ENCODE measurements around the gene RNF123.

RNF123 gene

DNA sequence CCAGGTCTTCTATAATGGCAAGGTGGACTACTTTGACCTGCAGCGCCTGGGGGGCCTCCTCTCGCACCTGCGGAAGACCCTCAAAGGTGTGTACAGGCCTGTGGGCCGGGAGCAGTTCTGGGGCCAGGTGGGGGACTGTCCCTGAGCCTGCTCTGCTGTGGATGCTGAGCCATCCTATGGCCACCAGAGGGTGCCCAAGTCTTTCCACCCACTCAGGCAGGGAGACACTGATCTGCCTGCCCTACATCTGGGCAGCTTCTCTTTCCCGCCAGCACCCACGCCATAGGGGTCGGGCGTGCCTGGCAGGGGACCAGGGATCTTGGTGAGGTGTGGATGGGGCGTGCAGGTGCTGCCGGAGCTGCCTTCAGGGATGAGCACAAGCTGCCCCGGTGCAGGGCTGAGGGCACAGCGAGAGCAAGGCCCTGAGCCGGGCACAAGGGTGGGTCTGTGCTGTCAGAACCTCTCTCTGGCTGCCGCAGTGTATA lies 14.1 kb downstream of the RNF123 start:
- DNase-seq (ENCODE audit: low read depth in 2 of 2): peak; percentile 38 to 42

DNA sequence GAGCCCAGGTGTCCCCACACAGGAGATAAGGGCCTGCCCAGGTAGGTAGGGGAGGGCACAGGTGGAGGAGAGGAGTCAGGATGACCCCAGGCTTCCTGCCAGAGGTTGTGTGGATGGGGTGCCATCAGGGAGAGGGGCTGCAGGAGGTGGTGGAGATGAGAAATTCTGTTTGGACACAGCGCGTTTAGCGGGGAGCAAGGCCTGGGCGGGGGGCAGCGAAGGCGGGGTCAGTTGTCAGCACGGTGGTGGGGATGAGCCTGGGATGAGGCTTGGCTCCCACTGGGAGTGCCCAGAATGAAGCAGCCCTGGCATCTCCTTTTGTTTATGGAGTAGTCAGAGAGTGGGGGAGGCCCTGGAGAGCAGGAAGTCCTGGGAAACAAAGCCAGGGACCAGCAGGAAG lies 14.6 kb downstream of the RNF123 start:
- no peak for DNase-seq (ENCODE audit: low read depth in 2 of 2)

- DNase-seq (ENCODE audit: low read depth in 2 of 2): no peak
These were observed 15.3 kb downstream of the RNF123 start for GRCh38 chr3:49704629-49705028.

GRCh38 chr3:49705390-49705960 lies 16.1 kb downstream of the RNF123 start:
- no peak for DNase-seq (ENCODE audit: low read depth in 2 of 2)

DNA sequence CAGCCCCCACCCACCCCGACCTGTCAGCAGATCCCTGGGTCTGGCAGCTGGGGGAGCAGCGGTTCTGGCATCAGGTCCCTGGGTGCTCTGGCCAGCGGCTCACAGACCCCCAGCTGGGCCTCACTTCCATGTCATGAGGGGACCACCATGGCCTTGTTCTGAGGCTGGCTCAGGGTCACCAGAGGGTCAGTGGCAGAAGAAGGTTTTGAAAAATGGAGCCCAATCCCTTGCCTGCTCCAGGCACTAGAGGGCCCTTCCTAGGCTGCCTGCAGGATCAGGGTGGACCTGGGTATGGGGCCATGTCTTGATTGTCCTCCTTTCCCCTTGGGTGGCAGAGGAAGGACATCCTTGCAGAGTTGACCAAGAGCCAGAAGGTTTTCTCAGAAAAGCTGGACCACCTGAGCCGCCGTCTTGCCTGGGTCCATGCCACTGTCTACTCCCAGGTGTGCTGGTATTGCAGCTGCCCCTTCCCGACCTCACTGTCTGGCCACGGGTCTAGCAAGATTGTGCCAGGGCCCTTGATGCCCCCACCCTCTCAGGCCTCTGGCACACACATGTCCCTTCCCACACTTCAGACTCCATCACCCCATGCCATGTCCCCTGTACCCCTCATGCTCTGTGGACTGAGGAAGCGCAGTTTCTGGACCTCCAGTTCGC lies 17.2 kb downstream of the RNF123 start:
- DNase-seq (ENCODE audit: low read depth in 2 of 2): no peak

GRCh38 chr3:49707113-49707480 lies 17.7 kb downstream of the RNF123 start:
- no peak for DNase-seq (ENCODE audit: low read depth in 2 of 2)

GRCh38 chr3:49709852-49710251 lies 20.5 kb downstream of the RNF123 start:
- no peak for DNase-seq (ENCODE audit: low read depth in 2 of 2)

DNA sequence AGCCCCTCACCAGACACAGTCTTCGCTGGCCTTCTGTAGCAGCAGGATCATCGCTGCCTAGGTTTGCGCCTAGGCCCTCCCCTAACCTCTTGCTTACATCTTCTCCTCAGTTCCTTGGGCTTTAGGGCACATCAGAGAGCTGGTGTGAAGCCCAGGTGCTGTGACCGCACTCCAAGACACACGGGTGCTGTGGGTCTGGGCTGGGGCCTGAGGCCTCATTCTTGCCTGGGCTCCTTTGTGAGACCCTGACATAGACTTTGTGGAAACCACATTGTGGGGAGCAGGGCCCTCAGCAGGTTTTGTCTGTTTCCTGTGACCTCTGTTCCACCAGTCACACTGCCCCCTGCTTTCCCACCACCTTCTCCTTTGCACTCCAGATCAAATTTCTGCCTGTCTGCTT lies 22.1 kb downstream of the RNF123 start:
- DNase-seq (ENCODE audit: low read depth in 2 of 2): no peak

- no peak for DNase-seq (ENCODE audit: low read depth in 2 of 2)
These were observed 22.8 kb downstream of the RNF123 start for GRCh38 chr3:49712166-49712565.

DNA sequence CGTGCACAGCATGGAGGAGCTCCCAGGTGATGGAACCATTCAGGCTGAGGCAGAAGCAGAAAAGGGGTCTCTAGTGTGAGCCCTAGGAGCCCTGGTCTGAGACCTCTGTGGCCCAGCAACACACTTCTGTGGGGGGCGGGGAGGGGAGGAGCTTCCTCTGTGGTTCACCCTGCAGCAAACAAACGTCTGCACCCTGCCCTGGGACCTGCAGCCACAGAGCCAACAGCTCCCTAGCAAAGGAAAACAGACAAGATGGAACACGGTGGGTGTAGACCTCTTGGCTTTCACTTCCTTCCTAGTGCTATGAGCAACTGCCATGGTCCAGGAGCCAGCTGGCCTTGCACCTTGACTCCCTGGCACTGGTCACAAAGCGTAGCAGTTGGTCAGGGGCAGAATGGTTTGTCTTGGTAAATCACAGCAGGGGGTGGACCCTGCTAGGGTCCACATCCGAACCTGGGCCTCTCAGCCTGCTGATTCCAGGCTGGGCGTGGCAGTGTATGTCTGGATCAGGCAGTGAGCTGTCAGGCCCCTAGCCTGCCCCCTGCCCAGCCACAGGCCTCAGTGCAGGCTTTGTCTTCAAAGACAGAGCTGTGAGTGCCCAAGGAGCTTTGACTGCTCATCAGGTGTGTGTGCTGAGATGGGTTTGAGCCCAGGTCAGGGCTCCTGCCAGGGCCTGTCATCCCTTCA lies 23.4 kb downstream of the RNF123 start:
- no peak for DNase-seq (ENCODE audit: low read depth in 2 of 2)

DNA sequence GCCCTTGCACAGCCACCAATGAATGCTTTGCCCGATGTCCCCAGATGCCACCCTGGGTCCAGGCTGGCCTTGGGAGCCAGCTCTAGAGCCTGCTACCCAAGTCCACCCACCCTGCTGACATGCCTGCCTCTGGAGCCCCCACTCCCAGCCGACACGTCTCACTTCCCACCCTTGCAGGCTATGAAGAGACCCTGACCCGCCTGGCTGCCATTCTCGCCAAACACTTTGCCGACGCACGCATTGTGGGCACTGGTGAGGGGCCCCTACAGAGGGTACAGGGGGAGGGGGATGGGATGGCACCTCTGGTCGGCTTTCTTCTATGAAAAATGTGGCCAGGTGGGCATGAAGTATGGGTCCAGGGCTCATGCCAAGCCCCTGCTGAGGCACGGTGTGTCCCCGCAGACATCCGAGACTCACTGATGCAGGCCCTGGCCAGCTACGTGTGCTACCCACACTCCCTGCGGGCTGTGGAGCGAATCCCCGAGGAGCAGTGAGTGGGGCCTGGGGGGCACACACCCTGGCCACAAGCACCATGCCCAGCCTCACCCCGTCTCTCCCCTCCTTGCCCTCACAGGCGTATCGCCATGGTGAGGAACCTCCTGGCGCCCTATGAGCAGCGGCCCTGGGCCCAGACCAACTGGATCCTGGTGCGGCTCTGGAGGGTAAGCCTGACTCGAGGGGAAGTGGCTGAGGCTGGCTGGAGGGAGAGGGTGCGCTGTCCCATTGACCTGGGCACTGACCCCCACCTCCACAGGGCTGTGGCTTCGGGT lies 24.2 kb downstream of the RNF123 start:
- no peak for DNase-seq (ENCODE audit: low read depth in 2 of 2)

- DNase-seq (ENCODE audit: low read depth in 2 of 2): no peak
These were observed 25.6 kb downstream of the RNF123 start for GRCh38 chr3:49714728-49715550.

GRCh38 chr3:49715611-49716121 lies 26.3 kb downstream of the RNF123 start:
- DNase-seq (ENCODE audit: low read depth in 2 of 2): no peak

- DNase-seq (ENCODE audit: low read depth in 2 of 2): no peak
These were observed 26.8 kb downstream of the RNF123 start for GRCh38 chr3:49716169-49716568.

DNA sequence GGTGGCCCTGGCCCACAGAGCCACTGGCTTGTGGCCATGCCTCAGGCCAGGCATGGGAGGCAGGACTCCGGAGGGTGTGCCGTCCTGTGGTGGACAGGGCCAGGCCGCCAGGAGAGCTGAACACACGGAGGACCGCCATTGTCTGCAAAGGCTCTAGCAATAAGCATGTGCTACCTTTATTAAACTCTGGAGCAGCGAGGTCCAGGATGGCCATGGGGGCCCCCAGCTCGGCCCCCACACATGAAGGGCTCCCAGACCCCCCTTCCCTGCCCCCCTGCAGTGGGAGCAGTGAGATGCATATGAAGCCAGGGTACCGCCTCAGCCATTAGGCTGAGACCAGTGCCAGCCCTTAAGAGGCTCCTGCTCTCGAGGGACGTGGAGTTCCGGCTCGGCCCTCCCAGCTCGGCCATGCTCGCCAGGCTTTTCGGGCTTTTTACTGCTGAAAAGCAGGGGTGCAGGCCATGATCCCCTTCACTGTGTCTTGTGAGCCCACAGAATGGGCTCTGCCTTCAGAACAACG lies 27.4 kb downstream of the RNF123 start:
- no peak for DNase-seq (ENCODE audit: low read depth in 2 of 2)

- DNase-seq (ENCODE audit: low read depth in 2 of 2): no peak
These were observed 28.0 kb downstream of the RNF123 start for GRCh38 chr3:49717211-49717958.

DNA sequence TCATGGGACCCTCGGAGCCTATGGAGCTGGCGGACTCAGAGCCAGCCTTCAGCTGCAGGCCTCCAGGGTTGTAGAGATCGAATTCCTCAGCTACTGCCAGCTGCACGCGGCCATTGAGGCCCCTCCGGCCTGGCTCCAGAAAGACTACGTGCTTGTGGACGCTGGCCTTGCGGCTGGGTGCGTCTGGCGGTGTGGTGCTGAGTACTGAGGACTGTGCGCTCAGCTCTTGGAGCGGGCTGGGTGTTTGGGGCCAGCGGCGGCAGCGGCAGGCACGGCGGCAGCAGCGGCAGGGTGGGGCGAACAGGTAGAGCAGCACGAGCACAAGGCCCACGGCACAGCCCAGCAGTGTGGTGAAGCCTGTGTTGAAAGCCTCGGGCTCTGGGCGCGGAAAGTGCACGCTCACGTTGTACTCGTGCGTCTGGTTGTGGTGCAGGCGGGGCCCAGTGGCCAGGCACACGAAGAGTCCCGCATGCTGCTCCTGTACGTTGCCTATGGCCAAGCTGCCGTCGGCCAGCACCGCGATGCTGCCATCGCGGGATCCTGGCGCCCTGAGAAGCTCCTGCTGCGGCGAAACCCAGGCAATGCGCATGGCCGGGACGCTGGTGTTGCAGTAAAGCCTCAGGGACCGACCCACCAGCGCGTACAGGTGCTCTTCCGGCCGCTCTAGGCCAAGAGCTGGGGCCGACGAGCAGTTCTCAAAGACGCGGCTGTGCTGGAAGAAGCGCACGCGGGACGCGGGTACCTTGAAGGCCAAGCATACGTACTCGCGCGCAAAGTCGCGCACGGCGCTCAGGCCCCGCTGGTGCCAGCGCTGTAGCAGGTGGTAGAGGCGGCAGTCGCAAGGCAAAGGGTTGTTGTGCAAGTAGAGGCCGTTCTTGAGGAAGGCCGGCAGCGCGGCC lies 28.9 kb downstream of the RNF123 start:
- no peak for DNase-seq (ENCODE audit: low read depth in 2 of 2)

GRCh38 chr3:49718858-49719213 lies 29.5 kb downstream of the RNF123 start:
- no peak for DNase-seq (ENCODE audit: low read depth in 2 of 2)

DNA sequence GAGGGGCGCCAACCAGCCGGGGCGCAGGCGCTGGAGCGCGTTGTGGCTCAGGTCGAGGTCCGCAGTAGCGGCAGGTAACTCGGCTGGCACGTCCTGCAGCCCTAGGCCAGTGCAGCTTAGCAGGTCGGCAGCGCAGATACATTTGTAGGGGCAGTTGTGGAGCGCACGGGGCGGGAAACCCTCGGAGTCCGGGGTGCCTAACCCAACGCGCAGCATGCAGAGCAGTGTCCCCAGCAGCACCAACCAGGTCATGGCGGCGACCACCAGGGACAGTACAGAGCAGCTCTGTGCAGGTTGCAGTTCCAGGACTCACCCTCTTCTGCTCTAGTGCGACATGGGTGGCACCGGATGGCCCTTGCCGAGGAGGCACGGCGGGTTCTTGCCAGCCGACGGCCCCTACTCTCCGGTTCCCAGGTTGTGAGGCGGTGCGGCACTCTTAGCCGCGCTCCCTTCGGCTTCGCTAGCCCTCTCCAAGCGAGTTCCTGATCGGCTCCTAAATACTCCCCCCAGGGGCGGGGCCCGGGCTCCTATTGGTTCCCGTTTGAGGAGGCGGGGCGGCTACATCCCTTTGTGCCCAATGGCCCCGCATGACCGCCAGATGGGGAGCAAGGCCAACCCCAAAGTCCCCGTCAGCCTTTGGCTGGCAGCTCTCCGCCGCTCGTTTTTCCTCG lies 30.0 kb downstream of the RNF123 start, which contains the start of gene AMIGO3:
TSS of gene AMIGO3 (minus strand) at position 471 of the 671 bp plus-strand sequence. CDS start at position 252, 219 bp downstream.
- peak; percentile 86 to 89 for DNase-seq (ENCODE audit: low read depth in 2 of 2)

Measured in stimulated activated CD8-positive, alpha-beta memory T cell treated with anti-CD3 and anti-CD28 coated beads, Interleukin-15, amount 100 ng/mL, for 48 hours (primary cell).